Measurements from ENCODE around the gene SOCS1. TPM values are rescaled to one million over a fixed set of nuclear protein-coding genes. Genes with fewer than 3 reads are reported as not detected.
A peak's percentile ranks its signal among the peaks of the same experiment; 100 is the strongest.

SOCS1 gene
- total and polyA plus RNA-seq, 9 of the 15 experiments (the other 6 are each of a cell fraction or from before 2014, with no cell fraction given), result 0.04 to 7.5 (median 2.3) TPM

DNA sequence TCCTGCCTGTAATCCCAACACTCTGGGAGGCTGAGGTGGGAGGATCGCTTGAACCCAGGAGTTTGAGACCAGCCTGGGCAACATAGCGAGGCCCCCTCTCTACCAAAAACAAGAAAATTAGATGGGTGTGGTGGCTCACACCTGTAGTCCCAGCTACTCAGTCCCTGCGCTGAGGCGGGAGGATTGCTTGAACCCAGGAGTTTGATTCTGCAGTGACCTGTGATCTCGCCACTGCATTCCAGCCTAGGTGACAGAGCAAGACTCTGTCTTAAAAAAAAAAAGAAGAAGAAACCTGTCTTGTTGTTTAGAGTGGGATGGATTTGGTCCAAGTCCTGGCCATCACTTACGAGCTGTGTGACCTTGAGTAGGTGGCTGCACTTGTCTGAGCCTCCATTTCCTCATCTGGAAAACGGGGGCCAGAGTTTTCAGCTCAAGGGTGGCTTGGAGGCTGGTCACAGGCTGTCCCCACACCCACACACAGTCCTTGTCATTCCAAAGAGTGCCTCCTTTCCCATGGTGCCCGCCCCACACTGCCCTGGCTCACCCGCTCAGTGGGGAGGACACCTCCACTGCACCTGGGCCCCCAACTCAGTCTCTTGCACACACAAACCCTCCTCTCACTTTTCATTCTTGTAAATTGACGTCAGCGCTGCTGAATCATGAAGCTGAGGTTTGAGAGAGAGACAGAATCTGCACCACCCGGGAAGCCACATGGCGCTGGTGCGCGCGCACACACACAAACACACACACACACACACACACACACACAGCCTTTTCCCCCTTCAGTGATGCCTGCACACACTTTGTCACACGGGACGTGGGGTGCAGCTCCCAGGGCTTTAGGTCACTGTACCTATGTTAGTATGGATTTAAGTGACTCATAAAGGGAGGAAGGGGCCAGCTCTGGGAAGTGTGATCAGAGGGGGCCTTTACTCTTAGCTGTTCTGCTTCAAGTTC, 4.2 kb downstream of the SOCS1 start:
- DNase-seq (ENCODE audit: extremely low read depth in 1 of 4, low spot score in 3 of 4), result peak in 1 of 4 experiments; percentile 66
- Histone ChIP-seq H3K9me3 (replicated peaks; ENCODE audit: control insufficient read depth, insufficient read depth, low read depth, low read length) (no peaks in the 10 kb centered on the region), H3K79me2 (ENCODE audit: control insufficient read depth, insufficient read depth, low read length) (peaks cover 33% of the 10 kb centered on the region), H3K9me1 (ENCODE audit: control insufficient read depth, insufficient read depth, low read length) (no peaks in the 10 kb centered on the region), H3K9ac (ENCODE audit: insufficient read depth in 1 of 2, low read depth in 2 of 2, low read length in 2 of 2) (peak overlapping the region in 1 of 2 experiments; percentile 63; a peak in 1 of 4 replicates), H2AFZ (ENCODE audit: low read depth, low read length) (no peak overlapping the region), H4K20me1 (replicated peaks; ENCODE audit: control insufficient read depth, insufficient read depth, low read length) (no peaks in the 10 kb centered on the region; the same call in 1 of the 2 replicates), H3K4me1 (replicated peaks in 1 of 2; ENCODE audit: control insufficient read depth in 2 of 2, insufficient read depth in 2 of 2, low read length in 2 of 2) (peaks cover 31 to 45% of the 10 kb centered on the region in 2 experiments; a peak in 4 of 5 replicates), H3K4me2 (ENCODE audit: insufficient read depth, low read length) (peak overlapping the region; percentile 35; the same call in 1 of the 2 replicates), H3K27ac (ENCODE audit: extremely low read depth, low read depth, low read length) (peak overlapping the region; percentile 37; the same call in 1 of the 3 replicates), H3K4me3 (no peak overlapping the region), H3K27me3 (ENCODE audit: control insufficient read depth in 2 of 2, insufficient read depth in 2 of 2, low read length in 2 of 2) (no peaks in the 10 kb centered on the region), H3K36me3 (ENCODE audit: control insufficient read depth, insufficient read depth, low read length) (peaks cover 25% of the 10 kb centered on the region; the same call in 1 of the 3 replicates)
- ATAC-seq, result no peak
- no TSS peak for BruUV-seq (replicated peaks)
- FAIRE-seq, result peak; percentile 70
- intact Hi-C loops (cut with micrococcal nuclease), result loop anchor here (10.0 kb wide), 2 partner anchors 47 to 117 kb away; no protein-coding TSS in a partner anchor
- CTCF ChIA-PET (ENCODE audit: low intra/inter-chr PET ratio), result no interaction called here
- in situ Hi-C loops (cut with MboI), result no loop called here
- POLR2A ChIA-PET, result interaction anchor here (0.5 to 2.1 kb wide), 24 partner anchors 9 to 546 kb away, joined by 3 to 9 read pairs (median 4); no protein-coding TSS in a partner anchor
- WGBS (ENCODE audit: insufficient coverage, low coverage, missing lambda C conversion rate), result 57% methylated on average over 13 of the region's 18 CpGs
- TF ChIP-seq, protein P1, sequence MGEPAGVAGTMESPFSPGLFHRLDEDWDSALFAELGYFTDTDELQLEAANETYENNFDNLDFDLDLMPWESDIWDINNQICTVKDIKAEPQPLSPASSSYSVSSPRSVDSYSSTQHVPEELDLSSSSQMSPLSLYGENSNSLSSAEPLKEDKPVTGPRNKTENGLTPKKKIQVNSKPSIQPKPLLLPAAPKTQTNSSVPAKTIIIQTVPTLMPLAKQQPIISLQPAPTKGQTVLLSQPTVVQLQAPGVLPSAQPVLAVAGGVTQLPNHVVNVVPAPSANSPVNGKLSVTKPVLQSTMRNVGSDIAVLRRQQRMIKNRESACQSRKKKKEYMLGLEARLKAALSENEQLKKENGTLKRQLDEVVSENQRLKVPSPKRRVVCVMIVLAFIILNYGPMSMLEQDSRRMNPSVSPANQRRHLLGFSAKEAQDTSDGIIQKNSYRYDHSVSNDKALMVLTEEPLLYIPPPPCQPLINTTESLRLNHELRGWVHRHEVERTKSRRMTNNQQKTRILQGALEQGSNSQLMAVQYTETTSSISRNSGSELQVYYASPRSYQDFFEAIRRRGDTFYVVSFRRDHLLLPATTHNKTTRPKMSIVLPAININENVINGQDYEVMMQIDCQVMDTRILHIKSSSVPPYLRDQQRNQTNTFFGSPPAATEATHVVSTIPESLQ (CRISPR knock-in tag; IDR thresholded peaks at IDR 0.05), result no peak
- TF ChIP-seq MYC (IDR thresholded peaks at IDR 0.05; ENCODE audit: low read depth, low read length) (peak; percentile 78), MYC (CRISPR knock-in tag; IDR thresholded peaks at IDR 0.05; ENCODE audit: borderline replicate concordance, low read depth) (no peak), BDP1 (IDR thresholded peaks at IDR 0.05; ENCODE audit: insufficient read depth, insufficient read length) (no peak), ELF1 (tag; IDR thresholded peaks at IDR 0.05) (0 out of 2 replicates have a peak, but pooled peaks have one; percentile 33), MTA3 (IDR thresholded peaks at IDR 0.05; ENCODE audit: borderline replicate concordance) (peak; percentile 67; the same call in 1 of the 2 replicates), MAFK (IDR thresholded peaks at IDR 0.05; ENCODE audit: low read length) (0 out of 2 replicates have a peak, but pooled peaks have one; percentile 22), ELF4 (CRISPR knock-in tag; IDR thresholded peaks at IDR 0.05) (no peak), RBM25 (IDR thresholded peaks at IDR 0.05; ENCODE audit: low read depth, low read length, severe bottlenecking) (peak; percentile 44), ATF7 (IDR thresholded peaks at IDR 0.05) (peak; percentile 59)
- TF ChIP-seq, protein P2, sequence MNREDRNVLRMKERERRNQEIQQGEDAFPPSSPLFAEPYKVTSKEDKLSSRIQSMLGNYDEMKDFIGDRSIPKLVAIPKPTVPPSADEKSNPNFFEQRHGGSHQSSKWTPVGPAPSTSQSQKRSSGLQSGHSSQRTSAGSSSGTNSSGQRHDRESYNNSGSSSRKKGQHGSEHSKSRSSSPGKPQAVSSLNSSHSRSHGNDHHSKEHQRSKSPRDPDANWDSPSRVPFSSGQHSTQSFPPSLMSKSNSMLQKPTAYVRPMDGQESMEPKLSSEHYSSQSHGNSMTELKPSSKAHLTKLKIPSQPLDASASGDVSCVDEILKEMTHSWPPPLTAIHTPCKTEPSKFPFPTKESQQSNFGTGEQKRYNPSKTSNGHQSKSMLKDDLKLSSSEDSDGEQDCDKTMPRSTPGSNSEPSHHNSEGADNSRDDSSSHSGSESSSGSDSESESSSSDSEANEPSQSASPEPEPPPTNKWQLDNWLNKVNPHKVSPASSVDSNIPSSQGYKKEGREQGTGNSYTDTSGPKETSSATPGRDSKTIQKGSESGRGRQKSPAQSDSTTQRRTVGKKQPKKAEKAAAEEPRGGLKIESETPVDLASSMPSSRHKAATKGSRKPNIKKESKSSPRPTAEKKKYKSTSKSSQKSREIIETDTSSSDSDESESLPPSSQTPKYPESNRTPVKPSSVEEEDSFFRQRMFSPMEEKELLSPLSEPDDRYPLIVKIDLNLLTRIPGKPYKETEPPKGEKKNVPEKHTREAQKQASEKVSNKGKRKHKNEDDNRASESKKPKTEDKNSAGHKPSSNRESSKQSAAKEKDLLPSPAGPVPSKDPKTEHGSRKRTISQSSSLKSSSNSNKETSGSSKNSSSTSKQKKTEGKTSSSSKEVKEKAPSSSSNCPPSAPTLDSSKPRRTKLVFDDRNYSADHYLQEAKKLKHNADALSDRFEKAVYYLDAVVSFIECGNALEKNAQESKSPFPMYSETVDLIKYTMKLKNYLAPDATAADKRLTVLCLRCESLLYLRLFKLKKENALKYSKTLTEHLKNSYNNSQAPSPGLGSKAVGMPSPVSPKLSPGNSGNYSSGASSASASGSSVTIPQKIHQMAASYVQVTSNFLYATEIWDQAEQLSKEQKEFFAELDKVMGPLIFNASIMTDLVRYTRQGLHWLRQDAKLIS (CRISPR knock-in tag; IDR thresholded peaks at IDR 0.05), result peak; percentile 36; the same call in 1 of the 2 replicates
- TF ChIP-seq, protein P3, sequence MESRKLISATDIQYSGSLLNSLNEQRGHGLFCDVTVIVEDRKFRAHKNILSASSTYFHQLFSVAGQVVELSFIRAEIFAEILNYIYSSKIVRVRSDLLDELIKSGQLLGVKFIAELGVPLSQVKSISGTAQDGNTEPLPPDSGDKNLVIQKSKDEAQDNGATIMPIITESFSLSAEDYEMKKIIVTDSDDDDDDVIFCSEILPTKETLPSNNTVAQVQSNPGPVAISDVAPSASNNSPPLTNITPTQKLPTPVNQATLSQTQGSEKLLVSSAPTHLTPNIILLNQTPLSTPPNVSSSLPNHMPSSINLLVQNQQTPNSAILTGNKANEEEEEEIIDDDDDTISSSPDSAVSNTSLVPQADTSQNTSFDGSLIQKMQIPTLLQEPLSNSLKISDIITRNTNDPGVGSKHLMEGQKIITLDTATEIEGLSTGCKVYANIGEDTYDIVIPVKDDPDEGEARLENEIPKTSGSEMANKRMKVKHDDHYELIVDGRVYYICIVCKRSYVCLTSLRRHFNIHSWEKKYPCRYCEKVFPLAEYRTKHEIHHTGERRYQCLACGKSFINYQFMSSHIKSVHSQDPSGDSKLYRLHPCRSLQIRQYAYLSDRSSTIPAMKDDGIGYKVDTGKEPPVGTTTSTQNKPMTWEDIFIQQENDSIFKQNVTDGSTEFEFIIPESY (CRISPR knock-in tag; IDR thresholded peaks at IDR 0.05), result peak; percentile 95

Measured in K562 (cell line).